Measurements from ENCODE around the gene TTC7B. TPM values are rescaled to one million over a fixed set of nuclear protein-coding genes. Genes with fewer than 3 reads are reported as not detected.

Gene TTC7B
- total and polyA plus RNA-seq, 2 donors (not counting 3 experiments of a cell fraction or from before 2014, with no cell fraction given) = 46.8 to 76.5 TPM

GRCh38 chr14:90775441-90775840 is 40.8 kb downstream of the TTC7B start:
- no peak overlapping the region for H3K4me2 ChIP-seq (ENCODE audit: insufficient read depth, low read length)
- CTCF ChIA-PET = interaction anchor here (0.8 kb wide), 1 partner anchor 9 kb away, joined by 3 read pairs; no protein-coding TSS in a partner anchor
- TF ChIP-seq FOS (IDR thresholded peaks at IDR 0.05; ENCODE audit: borderline replicate concordance, insufficient read depth, low read length) = no peak
- TF ChIP-seq POLR2A (IDR thresholded peaks at IDR 0.05; ENCODE audit: low read depth, low read length) = no peak
- TF ChIP-seq POLR2AphosphoS5 (IDR thresholded peaks at IDR 0.05; ENCODE audit: insufficient read depth, low read depth, low read length) = no peak
- no peak for TF ChIP-seq CTCF (IDR thresholded peaks at IDR 0.05; ENCODE audit: extremely low read depth in 1 of 2, insufficient read depth in 1 of 2, low read depth in 1 of 2, low read length in 2 of 2)
- no peak for TF ChIP-seq JUN (IDR thresholded peaks at IDR 0.05; ENCODE audit: borderline replicate concordance, insufficient read depth, insufficient read length, low read depth)
- TF ChIP-seq MAX (IDR thresholded peaks at IDR 0.05; ENCODE audit: insufficient read depth, insufficient read length) = no peak
- no peak for TF ChIP-seq EZH2 (IDR thresholded peaks at IDR 0.05; ENCODE audit: borderline replicate concordance, low read depth, low read length, severe bottlenecking)
- BruUV-seq (replicated peaks) = no TSS peak
- H2AFZ ChIP-seq (ENCODE audit: low read depth, low read length) = no peak overlapping the region
- peaks cover 0 to 21% of the 10 kb centered on the region in 2 experiments for H3K36me3 ChIP-seq (ENCODE audit: control insufficient read depth in 2 of 2, extremely low read depth in 1 of 2, insufficient read depth in 2 of 2, low read length in 2 of 2)
- H4K20me1 ChIP-seq (replicated peaks; ENCODE audit: control insufficient read depth, extremely low read depth, insufficient read depth, low read length) = no peaks in the 10 kb centered on the region
- no peak overlapping the region for H3K27ac ChIP-seq (ENCODE audit: insufficient read depth, low read depth, low read length)
- intact Hi-C loops (cut with micrococcal nuclease) = no loop called here
- no peaks in the 10 kb centered on the region for H3K27me3 ChIP-seq (ENCODE audit: control insufficient read depth in 2 of 2, insufficient read depth in 2 of 2, low read length in 2 of 2)
- dilution Hi-C loops (cut with MboI; ENCODE audit: extremely low pct_ligation_motif_present, low sequenced_read_pairs) = no loop called here
- H3K4me1 ChIP-seq (ENCODE audit: control insufficient read depth, extremely low read depth, insufficient read depth, low read length) = no peaks in the 10 kb centered on the region
- FAIRE-seq = no peak
- H3K4me3 ChIP-seq (replicated peaks in 1 of 3; ENCODE audit: insufficient read depth in 1 of 3, low read depth in 1 of 3, low read length in 3 of 3) = no peak overlapping the region
- POLR2A ChIA-PET = no interaction called here
- H3K9ac ChIP-seq (replicated peaks; ENCODE audit: extremely low read depth, insufficient read depth, low read length) = no peak overlapping the region
- no peak for DNase-seq (ENCODE audit: low read depth, low spot score)
- no peaks in the 10 kb centered on the region for H3K9me3 ChIP-seq (replicated peaks; ENCODE audit: control insufficient read depth, insufficient read depth, low read length)
- no peaks in the 10 kb centered on the region for H3K79me2 ChIP-seq (ENCODE audit: control insufficient read depth, insufficient read depth, low read length)
- H3K9me1 ChIP-seq (replicated peaks; ENCODE audit: control insufficient read depth, extremely low read depth, insufficient read depth, low read length) = no peaks in the 10 kb centered on the region

All from endothelial cell of umbilical vein (primary cell).